ENCODE results near the gene PIP4P1. TPM values are rescaled to one million over a fixed set of nuclear protein-coding genes. Genes with fewer than 3 reads are reported as not detected.

PIP4P1 gene
- total and polyA plus RNA-seq, 9 of the 15 experiments (the other 6 are each of a cell fraction or from before 2014, with no cell fraction given), result 5.3 to 20.9 (median 10.7) TPM

GRCh38 chr14:20486684-20487395 lies 25.6 kb upstream of the PIP4P1 start (continued):
- TF ChIP-seq ZNF398 (CRISPR knock-in tag; IDR thresholded peaks at IDR 0.05) (no peak), GTF2E2 (tag; IDR thresholded peaks at IDR 0.05) (no peak), CREB3L1 (IDR thresholded peaks at IDR 0.05; ENCODE audit: borderline replicate concordance, low read depth) (no peak), E2F8 (IDR thresholded peaks at IDR 0.05; ENCODE audit: low read depth, partially characterized antibody) (no peak), TEAD4 (IDR thresholded peaks at IDR 0.05; ENCODE audit: low read length) (peak; percentile 52), TEAD4 (CRISPR knock-in tag; IDR thresholded peaks at IDR 0.05; ENCODE audit: borderline replicate concordance) (no peak), CBFA2T3 (IDR thresholded peaks at IDR 0.05) (peak; percentile 76), RERE (CRISPR knock-in tag; IDR thresholded peaks at IDR 0.05; ENCODE audit: borderline replicate concordance) (no peak), SPI1 (IDR thresholded peaks at IDR 0.05; ENCODE audit: borderline replicate concordance, low read depth, low read length) (peak; percentile 38; the same call in 1 of the 2 replicates), SNAPC5 (CRISPR knock-in tag; IDR thresholded peaks at IDR 0.05) (no peak), PML (IDR thresholded peaks at IDR 0.05; ENCODE audit: low read length) (no peak), USF2 (CRISPR knock-in tag; IDR thresholded peaks at IDR 0.05) (no peak), MYC (IDR thresholded peaks at IDR 0.05; ENCODE audit: low read depth, low read length) (no peak), MYC (CRISPR knock-in tag; IDR thresholded peaks at IDR 0.05; ENCODE audit: borderline replicate concordance, low read depth) (no peak)
